A172 (cell line): Measurements from ENCODE around the gene HSPA4L. TPM values are rescaled to one million over a fixed set of nuclear protein-coding genes. Genes with fewer than 3 reads are reported as not detected.

Experiments
- DNase-seq: peaks from one replicate; pipeline ENCODE4 v3.0.0-alpha.2; 2015; ENCODE audit warnings: low spot score
- total RNA-seq: library from RNA; depleted of rRNA; stranded (reverse); fragments of >200 nt; shearing (Covaris generic); gene quantifications from 2 replicates; pipeline ENCODE4 v1.2.3, GENCODE V29; 2014

Gene HSPA4L
- total RNA-seq, 1 experiment from 2014 or later, result 13.1 TPM

GRCh38 chr4:127783955-127784770 lies 2.0 kb downstream of the HSPA4L start:
- DNase-seq, result no peak

- DNase-seq, result peak; percentile 34
These were observed 6.4 kb downstream of the HSPA4L start for GRCh38 chr4:127788517-127788916.

- DNase-seq, result no peak
These were observed 9.3 kb downstream of the HSPA4L start for GRCh38 chr4:127791391-127791790.

- DNase-seq, result no peak
These were observed 11.4 kb downstream of the HSPA4L start for GRCh38 chr4:127793528-127793927.

GRCh38 chr4:127799711-127800110 lies 17.6 kb downstream of the HSPA4L start:
- DNase-seq, result no peak

GRCh38 chr4:127809173-127809800 lies 27.2 kb downstream of the HSPA4L start:
- no peak for DNase-seq

- DNase-seq, result no peak
These were observed 28.4 kb downstream of the HSPA4L start for GRCh38 chr4:127810551-127810950.

GRCh38 chr4:127822430-127822829 lies 40.3 kb downstream of the HSPA4L start:
- no peak for DNase-seq

GRCh38 chr4:127828121-127828520 lies 46.0 kb downstream of the HSPA4L start:
- DNase-seq, result no peak

- no peak for DNase-seq
These were observed 46.9 kb downstream of the HSPA4L start for GRCh38 chr4:127829014-127829413.

- DNase-seq, result no peak
These were observed 50.5 kb downstream of the HSPA4L start for GRCh38 chr4:127832585-127832984.

GRCh38 chr4:127843704-127844600 lies 61.8 kb downstream of the HSPA4L start:
- no peak for DNase-seq

- DNase-seq, result no peak
These were observed 62.5 kb downstream of the HSPA4L start for GRCh38 chr4:127844601-127845116.

- no peak for DNase-seq
These were observed 63.9 kb downstream of the HSPA4L start for GRCh38 chr4:127846061-127846460.

GRCh38 chr4:127846765-127847164 lies 64.6 kb downstream of the HSPA4L start:
- DNase-seq, result no peak

GRCh38 chr4:127849505-127850234 lies 67.5 kb downstream of the HSPA4L start:
- DNase-seq, result no peak

GRCh38 chr4:127852661-127853060 lies 70.5 kb downstream of the HSPA4L start:
- no peak for DNase-seq

- no peak for DNase-seq
These were observed 74.2 kb downstream of the HSPA4L start for GRCh38 chr4:127856196-127856812.

GRCh38 chr4:127856813-127857447 lies 74.8 kb downstream of the HSPA4L start:
- DNase-seq, result peak; percentile 78

GRCh38 chr4:127857641-127858040 lies 75.5 kb downstream of the HSPA4L start:
- no peak for DNase-seq
